Measurements from ENCODE around the gene MORN1. TPM values are rescaled to one million over a fixed set of nuclear protein-coding genes. Genes with fewer than 3 reads are reported as not detected.
A peak's percentile ranks its signal among the peaks of the same experiment; 100 is the strongest.

Gene MORN1
- total RNA-seq, 2 experiments from 2014 or later = 5.3 to 6.5 TPM

GRCh38 chr1:2282556-2283270, 108.6 kb downstream of the MORN1 start:
- Mint-ChIP-seq H3K27ac (peak overlapping the region; percentile 77), H3K9me3 (no peaks in the 10 kb centered on the region), H3K4me3 (peak overlapping the region; percentile 45), H3K36me3 (ENCODE audit: low read depth) (peaks cover 54% of the 10 kb centered on the region), H3K4me1 (ENCODE audit: low read depth) (peaks cover 33% of the 10 kb centered on the region), H3K27me3 (no peaks in the 10 kb centered on the region)
- no peak for ATAC-seq (ENCODE audit: poor library complexity)
- H3K27ac ChIP-seq (ENCODE audit: low read depth in 1 of 2, low read length in 2 of 2) = no peak overlapping the region
- H3K36me3 ChIP-seq (ENCODE audit: insufficient read depth, low read length) = peaks cover 24% of the 10 kb centered on the region
- intact Hi-C loops (cut with DNase I, micrococcal nuclease) = no loop called here
- H3K4me3 ChIP-seq (ENCODE audit: low read length) = no peak overlapping the region
- H3K4me1 ChIP-seq (ENCODE audit: insufficient read depth, low read length) = peaks cover 66% of the 10 kb centered on the region
- no peaks in the 10 kb centered on the region for H3K27me3 ChIP-seq (ENCODE audit: control insufficient read depth in 1 of 2, insufficient read depth in 2 of 2, low read length in 2 of 2)
- POLR2A ChIA-PET = interaction anchor here (1.6 kb wide), 1 partner anchor 18 kb away, joined by 4 read pairs; no protein-coding TSS in a partner anchor
- peaks cover 0 to 8% of the 10 kb centered on the region in 2 experiments for H3K9me3 ChIP-seq (ENCODE audit: control insufficient read depth in 1 of 2, insufficient read depth in 1 of 2, low read length in 2 of 2)
- CTCF ChIA-PET = no interaction called here
- DNase-seq = no peak
- TF ChIP-seq, protein P1, sequence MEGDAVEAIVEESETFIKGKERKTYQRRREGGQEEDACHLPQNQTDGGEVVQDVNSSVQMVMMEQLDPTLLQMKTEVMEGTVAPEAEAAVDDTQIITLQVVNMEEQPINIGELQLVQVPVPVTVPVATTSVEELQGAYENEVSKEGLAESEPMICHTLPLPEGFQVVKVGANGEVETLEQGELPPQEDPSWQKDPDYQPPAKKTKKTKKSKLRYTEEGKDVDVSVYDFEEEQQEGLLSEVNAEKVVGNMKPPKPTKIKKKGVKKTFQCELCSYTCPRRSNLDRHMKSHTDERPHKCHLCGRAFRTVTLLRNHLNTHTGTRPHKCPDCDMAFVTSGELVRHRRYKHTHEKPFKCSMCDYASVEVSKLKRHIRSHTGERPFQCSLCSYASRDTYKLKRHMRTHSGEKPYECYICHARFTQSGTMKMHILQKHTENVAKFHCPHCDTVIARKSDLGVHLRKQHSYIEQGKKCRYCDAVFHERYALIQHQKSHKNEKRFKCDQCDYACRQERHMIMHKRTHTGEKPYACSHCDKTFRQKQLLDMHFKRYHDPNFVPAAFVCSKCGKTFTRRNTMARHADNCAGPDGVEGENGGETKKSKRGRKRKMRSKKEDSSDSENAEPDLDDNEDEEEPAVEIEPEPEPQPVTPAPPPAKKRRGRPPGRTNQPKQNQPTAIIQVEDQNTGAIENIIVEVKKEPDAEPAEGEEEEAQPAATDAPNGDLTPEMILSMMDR (IDR thresholded peaks at IDR 0.05) = no peak

- Histone ChIP-seq H3K4me3 (ENCODE audit: low read length) (no peak overlapping the region), H3K36me3 (ENCODE audit: insufficient read depth, low read length) (peaks cover 26% of the 10 kb centered on the region), H3K9me3 (ENCODE audit: control insufficient read depth in 1 of 2, insufficient read depth in 1 of 2, low read length in 2 of 2) (peaks cover 0 to 8% of the 10 kb centered on the region in 2 experiments), H3K27ac (ENCODE audit: low read depth in 1 of 2, low read length in 2 of 2) (no peak overlapping the region), H3K27me3 (ENCODE audit: control insufficient read depth in 1 of 2, insufficient read depth in 2 of 2, low read length in 2 of 2) (no peaks in the 10 kb centered on the region), H3K4me1 (ENCODE audit: insufficient read depth, low read length) (peaks cover 73% of the 10 kb centered on the region)
- peaks cover 47% of the 10 kb centered on the region for H3K4me1 Mint-ChIP-seq (ENCODE audit: low read depth)
- CTCF ChIA-PET = no interaction called here
- H3K4me3 Mint-ChIP-seq = peak overlapping the region; percentile 38
- H3K36me3 Mint-ChIP-seq (ENCODE audit: low read depth) = peaks cover 62% of the 10 kb centered on the region
- intact Hi-C loops (cut with DNase I, micrococcal nuclease) = no loop called here
- no peak for DNase-seq
- TF ChIP-seq, protein P1 (IDR thresholded peaks at IDR 0.05) = no peak
- ATAC-seq (ENCODE audit: poor library complexity) = no peak
- H3K27me3 Mint-ChIP-seq = no peaks in the 10 kb centered on the region
- POLR2A ChIA-PET = no interaction called here
- H3K27ac Mint-ChIP-seq = peak overlapping the region; percentile 91
- no peaks in the 10 kb centered on the region for H3K9me3 Mint-ChIP-seq
Measured at GRCh38 chr1:2279817-2280216, 111.5 kb downstream of the MORN1 start.

DNA sequence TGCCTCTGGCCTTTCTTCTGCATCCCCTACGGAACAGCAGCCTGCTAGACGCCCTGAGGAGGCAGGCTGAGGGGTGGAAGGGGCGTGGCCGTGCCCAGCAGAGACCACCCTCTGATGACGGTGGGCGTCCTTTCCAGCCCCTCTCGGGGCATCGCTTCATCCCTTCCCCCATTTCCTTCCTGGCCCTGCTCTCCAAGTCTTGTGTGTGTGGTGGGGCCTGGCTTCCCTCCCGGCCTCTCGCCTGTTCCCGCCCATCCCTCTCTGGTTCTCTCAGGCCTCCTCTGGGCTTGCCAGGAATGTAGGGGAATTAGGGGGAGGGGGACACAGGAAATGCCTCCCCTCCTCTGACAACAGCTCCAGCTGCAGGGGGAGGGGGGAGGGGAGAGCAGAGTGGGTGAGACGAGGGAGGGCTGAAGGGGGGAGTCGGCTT, 112.1 kb downstream of the MORN1 start:
- H3K4me3 ChIP-seq (ENCODE audit: low read length) = no peak overlapping the region
- peak overlapping the region; percentile 48 for H3K4me3 Mint-ChIP-seq
- ChIA-PET POLR2A (no interaction called here), CTCF (no interaction called here)
- intact Hi-C loops (cut with DNase I, micrococcal nuclease) = no loop called here
- H3K27ac ChIP-seq (ENCODE audit: low read depth in 1 of 2, low read length in 2 of 2) = no peak overlapping the region
- no peak for DNase-seq
- H3K9me3 Mint-ChIP-seq = no peaks in the 10 kb centered on the region
- H3K4me1 Mint-ChIP-seq (ENCODE audit: low read depth) = peaks cover 50% of the 10 kb centered on the region
- H3K36me3 Mint-ChIP-seq (ENCODE audit: low read depth) = peaks cover 61% of the 10 kb centered on the region
- H3K27me3 Mint-ChIP-seq = no peaks in the 10 kb centered on the region
- no peak for ATAC-seq (ENCODE audit: poor library complexity)
- TF ChIP-seq, protein P1 (IDR thresholded peaks at IDR 0.05) = no peak
- H3K27ac Mint-ChIP-seq = peak overlapping the region; percentile 91
- no peaks in the 10 kb centered on the region for H3K27me3 ChIP-seq (ENCODE audit: control insufficient read depth in 1 of 2, insufficient read depth in 2 of 2, low read length in 2 of 2)
- peaks cover 26% of the 10 kb centered on the region for H3K36me3 ChIP-seq (ENCODE audit: insufficient read depth, low read length)
- peaks cover 73% of the 10 kb centered on the region for H3K4me1 ChIP-seq (ENCODE audit: insufficient read depth, low read length)
- H3K9me3 ChIP-seq (ENCODE audit: control insufficient read depth in 1 of 2, insufficient read depth in 1 of 2, low read length in 2 of 2) = peaks cover 0 to 8% of the 10 kb centered on the region in 2 experiments

All from CD4-positive, alpha-beta T cell (primary cell).